ENCODE measurements around the gene SMARCB1. TPM values are rescaled to one million over a fixed set of nuclear protein-coding genes. Genes with fewer than 3 reads are reported as not detected.

SMARCB1 gene
- 22.1 TPM for total RNA-seq

GRCh38 chr22:23786752-23787599, at the start of gene SMARCB1:
Gene SMARCB1, plus strand, starts transcription at chr22:23786966. Its CDS starts 204 bp downstream, at chr22:23787170.
- peaks cover 0 to 4% of the 10 kb centered on the region in 2 donors for H3K36me3 ChIP-seq
- peak within 1 kb of the TSS; percentile 93 to 99 for H3K4me3 ChIP-seq
- H3K9me3 ChIP-seq, result no peaks in the 10 kb centered on the region
- peaks cover 4 to 10% of the 10 kb centered on the region in 2 donors for H3K4me1 ChIP-seq
- no peak for TF ChIP-seq CTCF (IDR thresholded peaks at IDR 0.05)
- H3K27me3 ChIP-seq, result no peaks in the 10 kb centered on the region
- DNase-seq (ENCODE audit: low spot score in 2 of 2), result peak; percentile 79 to 97
- peak within 1 kb of the TSS; percentile 99 to 100 for H3K27ac ChIP-seq
- intact Hi-C loops (cut with DNase I), result loop anchor here (1.0 kb wide), 1 partner anchor 52 kb away; the partner anchor contains the start of gene DERL3

GRCh38 chr22:23737696-23738095, 49.1 kb upstream of the SMARCB1 start:
- Histone ChIP-seq H3K4me1 (peaks cover 0 to 2% of the 10 kb centered on the region in 2 donors), H3K36me3 (peaks cover 10 to 18% of the 10 kb centered on the region in 2 donors), H3K27me3 (no peaks in the 10 kb centered on the region), H3K27ac (no peak overlapping the region), H3K9me3 (no peaks in the 10 kb centered on the region), H3K4me3 (no peak overlapping the region)
- DNase-seq (ENCODE audit: low spot score in 2 of 2), result no peak
- intact Hi-C loops (cut with DNase I), result no loop called here
- TF ChIP-seq CTCF (IDR thresholded peaks at IDR 0.05), result no peak

- H3K36me3 ChIP-seq, result peaks cover 31 to 47% of the 10 kb centered on the region in 2 donors
- no peak for TF ChIP-seq CTCF (IDR thresholded peaks at IDR 0.05)
Measured at GRCh38 chr22:23742505-23743264, 44.1 kb upstream of the SMARCB1 start.

GRCh38 chr22:23743303-23743705, 43.5 kb upstream of the SMARCB1 start:
- H3K4me1 ChIP-seq, result peaks cover 0 to 5% of the 10 kb centered on the region in 2 donors
- intact Hi-C loops (cut with DNase I), result no loop called here
- peak overlapping the region; percentile 49 to 57 for H3K27ac ChIP-seq
- no peaks in the 10 kb centered on the region for H3K27me3 ChIP-seq
- peaks cover 31 to 47% of the 10 kb centered on the region in 2 donors for H3K36me3 ChIP-seq
- DNase-seq (ENCODE audit: low spot score in 2 of 2), result no peak
- no peak for TF ChIP-seq CTCF (IDR thresholded peaks at IDR 0.05)
- no peaks in the 10 kb centered on the region for H3K9me3 ChIP-seq
- H3K4me3 ChIP-seq, result no peak overlapping the region

More at GRCh38 chr22:23742505-23743264, 44.1 kb upstream of the SMARCB1 start:
- H3K27ac ChIP-seq, result peak overlapping the region; percentile 49 to 57
- peaks cover 0 to 5% of the 10 kb centered on the region in 2 donors for H3K4me1 ChIP-seq
- no peak overlapping the region for H3K4me3 ChIP-seq
- H3K27me3 ChIP-seq, result no peaks in the 10 kb centered on the region
- intact Hi-C loops (cut with DNase I), result no loop called here
- no peak for DNase-seq (ENCODE audit: low spot score in 2 of 2)
- no peaks in the 10 kb centered on the region for H3K9me3 ChIP-seq

- no peaks in the 10 kb centered on the region for H3K9me3 ChIP-seq
- intact Hi-C loops (cut with DNase I), result no loop called here
- peak overlapping the region in 1 of 2 donors; percentile 49 for H3K27ac ChIP-seq
- H3K4me3 ChIP-seq, result no peak overlapping the region
- no peaks in the 10 kb centered on the region for H3K27me3 ChIP-seq
- no peak for TF ChIP-seq CTCF (IDR thresholded peaks at IDR 0.05)
- H3K4me1 ChIP-seq, result peaks cover 0 to 5% of the 10 kb centered on the region in 2 donors
- H3K36me3 ChIP-seq, result peaks cover 31 to 47% of the 10 kb centered on the region in 2 donors
- no peak for DNase-seq (ENCODE audit: low spot score in 2 of 2)
Measured at GRCh38 chr22:23744001-23744400, 42.8 kb upstream of the SMARCB1 start.
